HG02938 (cell line): ENCODE data around the gene NOTUM.

Experiments
- ATAC-seq: cut with Tn5 transposase; IDR thresholded peaks from one replicate; pipeline ENCODE4 v1.9.1; 2021; ENCODE audit warnings: mild to moderate bottlenecking, moderate library complexity; ENCODE audit not compliant: unreplicated experiment

Gene NOTUM

GRCh38 chr17:81961087-81961511, at the start of gene NOTUM:
Gene NOTUM (minus strand): TSS chr17:81961187. CDS start chr17:81960909, 278 bp downstream.
- ATAC-seq, result no peak

- no peak for ATAC-seq
Measured at GRCh38 chr17:82009413-82009812, 48.4 kb upstream of the NOTUM start.

- ATAC-seq, result no peak
Measured at GRCh38 chr17:82008941-82009405, 48.0 kb upstream of the NOTUM start.

- no peak for ATAC-seq
Measured at GRCh38 chr17:82008258-82008940, 47.4 kb upstream of the NOTUM start.

GRCh38 chr17:82007495-82008257, 46.7 kb upstream of the NOTUM start:
- no peak for ATAC-seq

- no peak for ATAC-seq
Measured at GRCh38 chr17:82007228-82007494, 46.2 kb upstream of the NOTUM start.

- ATAC-seq, result no peak
Measured at GRCh38 chr17:82006468-82007227, 45.7 kb upstream of the NOTUM start.

GRCh38 chr17:82005701-82006348, 44.8 kb upstream of the NOTUM start:
- no peak for ATAC-seq

GRCh38 chr17:82004517-82005455, 43.8 kb upstream of the NOTUM start:
- ATAC-seq, result no peak

GRCh38 chr17:82003411-82004381, 42.7 kb upstream of the NOTUM start:
- no peak for ATAC-seq

- no peak for ATAC-seq
Measured at GRCh38 chr17:82001571-82002056, 40.6 kb upstream of the NOTUM start.

GRCh38 chr17:82000803-82001570, 40.0 kb upstream of the NOTUM start:
- no peak for ATAC-seq

- ATAC-seq, result no peak
Measured at GRCh38 chr17:81999976-82000802, 39.2 kb upstream of the NOTUM start.

- no peak for ATAC-seq
Measured at GRCh38 chr17:81999587-81999975, 38.6 kb upstream of the NOTUM start.

GRCh38 chr17:81998691-81999438, 37.9 kb upstream of the NOTUM start:
- no peak for ATAC-seq

GRCh38 chr17:81998212-81998611, 37.2 kb upstream of the NOTUM start:
- no peak for ATAC-seq
